Aorta (tissue), 5 donors: ENCODE results near the gene TRPM3. TPM values are rescaled to one million over a fixed set of nuclear protein-coding genes. Genes with fewer than 3 reads are reported as not detected.

Source experiments
- ATAC-seq: fragments of 200-7000 bp; cut with Tn5 transposase; one replicate; pipeline ENCODE4 v1.9.1; 2022; ENCODE audit warnings: moderate library complexity; ENCODE audit not compliant: low FRiP score
- DNase-seq, 2 donors: peaks; one replicate each; pipeline ENCODE4 v3.0.0-alpha.2; 2020
- H3K27ac ChIP-seq, 2 donors: one replicate each; pipeline ENCODE4 v1.5.1; 2013; ENCODE audit warnings: low read length in 2 of 2, mild to moderate bottlenecking in 2 of 2, moderate library complexity in 2 of 2, control low read depth in 1 of 2, inconsistent platforms in 1 of 2, low read depth in 1 of 2
- H3K27me3 ChIP-seq, 2 donors: one replicate each; pipeline ENCODE4 v1.6.1; 2013; ENCODE audit warnings: control low read depth in 1 of 2, low read length in 1 of 2, mild to moderate bottlenecking in 1 of 2, moderate library complexity in 1 of 2; ENCODE audit not compliant: insufficient read depth in 2 of 2, control insufficient read depth in 1 of 2
- H3K36me3 ChIP-seq, 2 donors: one replicate each; pipeline ENCODE4 v1.6.1; 2013; ENCODE audit warnings: control low read depth in 1 of 2, low read length in 1 of 2, mild to moderate bottlenecking in 1 of 2; ENCODE audit not compliant: insufficient read depth in 2 of 2, control insufficient read depth in 1 of 2
- H3K4me1 ChIP-seq, 2 donors: one replicate each; pipeline ENCODE4 v1.6.1; 2013; ENCODE audit warnings: low read length in 2 of 2, control low read depth in 1 of 2, mild to moderate bottlenecking in 1 of 2, moderate library complexity in 1 of 2; ENCODE audit not compliant: insufficient read depth in 2 of 2, control insufficient read depth in 1 of 2
- H3K4me3 ChIP-seq, 2 donors: one replicate each; pipeline ENCODE4 v1.5.1; 2013; ENCODE audit warnings: low read length in 2 of 2, control low read depth in 1 of 2, mild to moderate bottlenecking in 1 of 2
- H3K9me3 ChIP-seq: one replicate; pipeline ENCODE4 v1.6.1; 2013; ENCODE audit warnings: mild to moderate bottlenecking, low read length; ENCODE audit not compliant: control insufficient read depth
- WGBS, 2 donors: extraction: QIAGEN DNeasy Blood & Tissue Kit; methylation state at CpG; one replicate each; pipeline ENCODE4 v1.1.7; 2013; 5-methylcytosine and 5-hydroxymethylcytosine counted together
- intact Hi-C, 2 donors: fragments of 100-400 bp; cut with DNase I; formaldehyde crosslinking; loops; one replicate each; pipeline versions ENCODE4 v1.14.2 to v1.15.0; 2022
- polyA plus RNA-seq, 2 donors: library from polyadenylated mRNA; stranded (reverse); fragments of 200-250 nt; gene quantifications; one replicate each; pipeline ENCODE4 v1.2.3, GENCODE V29; 2013
- total RNA-seq, 2 donors: library from RNA; stranded (reverse); fragmentation: NEBNext Ultra II Directional; extraction: Animal tissue kit (Norgen Biotek cat#: 25700); gene quantifications; one replicate each; pipeline ENCODE4 v1.2.1, GENCODE V29; 2021
- donor health status: healthy with polysubstance abuse.
- donor health status: Bipolar disorder and iron deficiency.
- donor health status: DM: no; HTN: no; CAD: no.
- donor health status: DM: no; HTN: no; CAD: no.
- donor health status: DM: yes; HTN: yes; CAD: no.

TRPM3 gene
- total and polyA plus RNA-seq, 4 donors: 0.13 to 5.7 (median 1.7) TPM

- ATAC-seq: no peak
Observed at GRCh38 chr9:71115448-71115975, 5.9 kb downstream of the TRPM3 start.

GRCh38 chr9:71112866-71113265 lies 8.6 kb downstream of the TRPM3 start:
- intact Hi-C loops: no loop called here
- H3K36me3 ChIP-seq: no peaks in the 10 kb centered on the region
- ATAC-seq: no peak
- H3K9me3 ChIP-seq: no peaks in the 10 kb centered on the region
- 84 to 93% methylated on average over 1 of the region's 1 CpG for WGBS, 2 donors
- H3K4me1 ChIP-seq: no peaks in the 10 kb centered on the region
- H3K27ac ChIP-seq: no peak overlapping the region
- no peaks in the 10 kb centered on the region for H3K27me3 ChIP-seq
- H3K4me3 ChIP-seq: no peak overlapping the region
- no peak for DNase-seq

More at GRCh38 chr9:71115448-71115975, 5.9 kb downstream of the TRPM3 start:
- Histone ChIP-seq H3K9me3 (no peaks in the 10 kb centered on the region), H3K27me3 (no peaks in the 10 kb centered on the region), H3K4me1 (no peaks in the 10 kb centered on the region), H3K27ac (no peak overlapping the region), H3K36me3 (no peaks in the 10 kb centered on the region), H3K4me3 (no peak overlapping the region)
- 33 to 58% methylated on average over 3 of the region's 3 CpGs for WGBS, 2 donors
- DNase-seq: no peak
- intact Hi-C loops: no loop called here

GRCh38 chr9:71108937-71109336 lies 12.5 kb downstream of the TRPM3 start:
- ATAC-seq (no peak), DNase-seq (no peak)
- intact Hi-C loops: no loop called here
- whole genome bisulfite sequencing, 2 donors: 22 to 34% methylated on average over 2 of the region's 2 CpGs
- no peaks in the 10 kb centered on the region for H3K9me3 ChIP-seq
- no peaks in the 10 kb centered on the region for H3K36me3 ChIP-seq
- H3K27ac ChIP-seq: no peak overlapping the region
- no peak overlapping the region for H3K4me3 ChIP-seq
- H3K27me3 ChIP-seq: no peaks in the 10 kb centered on the region
- no peaks in the 10 kb centered on the region for H3K4me1 ChIP-seq

GRCh38 chr9:71106992-71107391 lies 14.4 kb downstream of the TRPM3 start:
- DNase-seq (no peak), ATAC-seq (no peak)
- Histone ChIP-seq H3K36me3 (no peaks in the 10 kb centered on the region), H3K4me1 (no peaks in the 10 kb centered on the region), H3K27me3 (no peaks in the 10 kb centered on the region), H3K9me3 (no peaks in the 10 kb centered on the region), H3K27ac (no peak overlapping the region), H3K4me3 (no peak overlapping the region)
- 84% methylated on average over 5 of the region's 5 CpGs for WGBS, 2 donors
- intact Hi-C loops: no loop called here

GRCh38 chr9:71105192-71105591 lies 16.2 kb downstream of the TRPM3 start:
- Histone ChIP-seq H3K27me3 (no peaks in the 10 kb centered on the region), H3K4me1 (no peaks in the 10 kb centered on the region), H3K4me3 (no peak overlapping the region), H3K36me3 (no peaks in the 10 kb centered on the region), H3K27ac (no peak overlapping the region), H3K9me3 (no peaks in the 10 kb centered on the region)
- WGBS, 2 donors: 67 to 79% methylated on average over 1 of the region's 1 CpG
- intact Hi-C loops: no loop called here
- ATAC-seq (no peak), DNase-seq (no peak)

- 45 to 49% methylated on average over 2 of the region's 2 CpGs for WGBS, 2 donors
- H3K4me1 ChIP-seq: no peaks in the 10 kb centered on the region
Observed at GRCh38 chr9:71098801-71099200, 22.6 kb downstream of the TRPM3 start.

GRCh38 chr9:71097671-71098070 lies 23.8 kb downstream of the TRPM3 start:
- no peak for DNase-seq
- Histone ChIP-seq H3K36me3 (no peaks in the 10 kb centered on the region), H3K4me1 (no peaks in the 10 kb centered on the region), H3K9me3 (peaks cover 1% of the 10 kb centered on the region), H3K27ac (no peak overlapping the region), H3K27me3 (no peaks in the 10 kb centered on the region), H3K4me3 (no peak overlapping the region)
- no peak for ATAC-seq
- intact Hi-C loops: no loop called here

More at GRCh38 chr9:71098801-71099200, 22.6 kb downstream of the TRPM3 start:
- H3K4me3 ChIP-seq: no peak overlapping the region
- H3K36me3 ChIP-seq: no peaks in the 10 kb centered on the region
- no peak overlapping the region for H3K27ac ChIP-seq
- ATAC-seq: no peak
- H3K9me3 ChIP-seq: peaks cover 1% of the 10 kb centered on the region
- intact Hi-C loops: no loop called here
- no peaks in the 10 kb centered on the region for H3K27me3 ChIP-seq
- no peak for DNase-seq

- Histone ChIP-seq H3K36me3 (no peaks in the 10 kb centered on the region), H3K4me3 (no peak overlapping the region), H3K27me3 (no peaks in the 10 kb centered on the region), H3K9me3 (peaks cover 1% of the 10 kb centered on the region), H3K27ac (no peak overlapping the region), H3K4me1 (no peaks in the 10 kb centered on the region)
- intact Hi-C loops: no loop called here
- ATAC-seq: no peak
- 62 to 63% methylated on average over 5 of the region's 5 CpGs for WGBS, 2 donors
- no peak for DNase-seq
Observed at GRCh38 chr9:71096421-71097108, 24.9 kb downstream of the TRPM3 start.

- no peak for ATAC-seq
- H3K4me1 ChIP-seq: no peaks in the 10 kb centered on the region
- no peaks in the 10 kb centered on the region for H3K27me3 ChIP-seq
- H3K4me3 ChIP-seq: no peak overlapping the region
- peaks cover 1% of the 10 kb centered on the region for H3K9me3 ChIP-seq
- intact Hi-C loops: no loop called here
- no peaks in the 10 kb centered on the region for H3K36me3 ChIP-seq
- H3K27ac ChIP-seq: no peak overlapping the region
- 74 to 75% methylated on average over 4 of the region's 4 CpGs for WGBS, 2 donors
- DNase-seq: no peak
Observed at GRCh38 chr9:71094708-71095251, 26.6 kb downstream of the TRPM3 start.
